ENCODE results near the gene DNER. TPM values are rescaled to one million over a fixed set of nuclear protein-coding genes. Genes with fewer than 3 reads are reported as not detected.

Gene DNER
- polyA plus RNA-seq, 1 of the 3 experiments (the other 2 are of a cell fraction): 1.4 TPM

DNA sequence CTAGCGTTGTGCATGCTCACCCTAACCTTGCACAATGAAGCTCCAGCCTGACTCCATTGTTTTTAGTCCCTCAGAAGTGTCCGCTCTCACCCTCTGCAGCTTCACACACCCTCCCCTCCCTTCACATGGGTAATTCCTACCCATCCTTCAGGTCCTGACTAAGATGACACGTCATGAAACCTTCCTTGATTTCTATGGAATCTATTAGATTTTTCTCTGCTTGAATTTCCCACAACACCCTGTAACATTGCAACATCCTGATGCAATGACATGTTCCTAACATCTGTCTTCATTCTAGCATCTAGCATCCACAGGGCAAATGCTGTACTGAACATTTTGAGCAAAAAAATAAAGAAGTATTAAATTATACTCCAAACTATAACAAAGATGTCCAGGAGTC is 366.2 kb downstream of the DNER start:
- Histone ChIP-seq H3K4me3 (ENCODE audit: low read depth in 2 of 2, low read length in 1 of 2) (no peak overlapping the region), H3K36me3 (replicated peaks in 1 of 2; ENCODE audit: control insufficient read depth in 1 of 2, insufficient read depth in 2 of 2, low read length in 1 of 2) (no peaks in the 10 kb centered on the region), H3K4me1 (ENCODE audit: control insufficient read depth in 1 of 2, insufficient read depth in 2 of 2, low read depth in 1 of 2, low read length in 1 of 2) (no peaks in the 10 kb centered on the region; a peak in 1 of 4 replicates), H3K9me3 (no peaks in the 10 kb centered on the region), H3K27ac (ENCODE audit: low read depth in 2 of 2, low read length in 1 of 2) (no peak overlapping the region), H2AFZ (ENCODE audit: low read depth) (no peak overlapping the region), H4K20me1 (ENCODE audit: insufficient read depth) (no peaks in the 10 kb centered on the region), H3K9ac (no peak overlapping the region), H3F3A (replicated peaks; ENCODE audit: insufficient read depth) (no peaks in the 10 kb centered on the region), H3K79me2 (ENCODE audit: insufficient read depth) (no peaks in the 10 kb centered on the region), H3K4me2 (no peak overlapping the region), H3K27me3 (ENCODE audit: insufficient read depth) (no peaks in the 10 kb centered on the region), H3K9me2 (no peaks in the 10 kb centered on the region)
- 35% methylated on average over 3 of the region's 3 CpGs for WGBS (ENCODE audit: low lambda C conversion rate)
- CTCF ChIA-PET: interaction anchor here (0.7 kb wide), 1 partner anchor 118 kb away, joined by 3 read pairs; no protein-coding TSS in a partner anchor
- no peak for TF ChIP-seq FOXJ3 (CRISPR knock-in tag; IDR thresholded peaks at IDR 0.05)
- TF ChIP-seq, protein P1, sequence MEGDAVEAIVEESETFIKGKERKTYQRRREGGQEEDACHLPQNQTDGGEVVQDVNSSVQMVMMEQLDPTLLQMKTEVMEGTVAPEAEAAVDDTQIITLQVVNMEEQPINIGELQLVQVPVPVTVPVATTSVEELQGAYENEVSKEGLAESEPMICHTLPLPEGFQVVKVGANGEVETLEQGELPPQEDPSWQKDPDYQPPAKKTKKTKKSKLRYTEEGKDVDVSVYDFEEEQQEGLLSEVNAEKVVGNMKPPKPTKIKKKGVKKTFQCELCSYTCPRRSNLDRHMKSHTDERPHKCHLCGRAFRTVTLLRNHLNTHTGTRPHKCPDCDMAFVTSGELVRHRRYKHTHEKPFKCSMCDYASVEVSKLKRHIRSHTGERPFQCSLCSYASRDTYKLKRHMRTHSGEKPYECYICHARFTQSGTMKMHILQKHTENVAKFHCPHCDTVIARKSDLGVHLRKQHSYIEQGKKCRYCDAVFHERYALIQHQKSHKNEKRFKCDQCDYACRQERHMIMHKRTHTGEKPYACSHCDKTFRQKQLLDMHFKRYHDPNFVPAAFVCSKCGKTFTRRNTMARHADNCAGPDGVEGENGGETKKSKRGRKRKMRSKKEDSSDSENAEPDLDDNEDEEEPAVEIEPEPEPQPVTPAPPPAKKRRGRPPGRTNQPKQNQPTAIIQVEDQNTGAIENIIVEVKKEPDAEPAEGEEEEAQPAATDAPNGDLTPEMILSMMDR (IDR thresholded peaks at IDR 0.05): no peak
- TF ChIP-seq GABPA (IDR thresholded peaks at IDR 0.05; ENCODE audit: low read depth): no peak
- TF ChIP-seq, protein P2, sequence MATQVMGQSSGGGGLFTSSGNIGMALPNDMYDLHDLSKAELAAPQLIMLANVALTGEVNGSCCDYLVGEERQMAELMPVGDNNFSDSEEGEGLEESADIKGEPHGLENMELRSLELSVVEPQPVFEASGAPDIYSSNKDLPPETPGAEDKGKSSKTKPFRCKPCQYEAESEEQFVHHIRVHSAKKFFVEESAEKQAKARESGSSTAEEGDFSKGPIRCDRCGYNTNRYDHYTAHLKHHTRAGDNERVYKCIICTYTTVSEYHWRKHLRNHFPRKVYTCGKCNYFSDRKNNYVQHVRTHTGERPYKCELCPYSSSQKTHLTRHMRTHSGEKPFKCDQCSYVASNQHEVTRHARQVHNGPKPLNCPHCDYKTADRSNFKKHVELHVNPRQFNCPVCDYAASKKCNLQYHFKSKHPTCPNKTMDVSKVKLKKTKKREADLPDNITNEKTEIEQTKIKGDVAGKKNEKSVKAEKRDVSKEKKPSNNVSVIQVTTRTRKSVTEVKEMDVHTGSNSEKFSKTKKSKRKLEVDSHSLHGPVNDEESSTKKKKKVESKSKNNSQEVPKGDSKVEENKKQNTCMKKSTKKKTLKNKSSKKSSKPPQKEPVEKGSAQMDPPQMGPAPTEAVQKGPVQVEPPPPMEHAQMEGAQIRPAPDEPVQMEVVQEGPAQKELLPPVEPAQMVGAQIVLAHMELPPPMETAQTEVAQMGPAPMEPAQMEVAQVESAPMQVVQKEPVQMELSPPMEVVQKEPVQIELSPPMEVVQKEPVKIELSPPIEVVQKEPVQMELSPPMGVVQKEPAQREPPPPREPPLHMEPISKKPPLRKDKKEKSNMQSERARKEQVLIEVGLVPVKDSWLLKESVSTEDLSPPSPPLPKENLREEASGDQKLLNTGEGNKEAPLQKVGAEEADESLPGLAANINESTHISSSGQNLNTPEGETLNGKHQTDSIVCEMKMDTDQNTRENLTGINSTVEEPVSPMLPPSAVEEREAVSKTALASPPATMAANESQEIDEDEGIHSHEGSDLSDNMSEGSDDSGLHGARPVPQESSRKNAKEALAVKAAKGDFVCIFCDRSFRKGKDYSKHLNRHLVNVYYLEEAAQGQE (IDR thresholded peaks at IDR 0.05; ENCODE audit: low read depth, low read length): no peak
- TF ChIP-seq SMC3 (IDR thresholded peaks at IDR 0.05; ENCODE audit: low read depth, low read length): no peak
- no peak for TF ChIP-seq JUND (IDR thresholded peaks at IDR 0.05)
- TF ChIP-seq EP300 (IDR thresholded peaks at IDR 0.05; ENCODE audit: borderline replicate concordance in 1 of 2, low read depth in 1 of 2, low read length in 1 of 2): no peak
- TF ChIP-seq, protein P3, sequence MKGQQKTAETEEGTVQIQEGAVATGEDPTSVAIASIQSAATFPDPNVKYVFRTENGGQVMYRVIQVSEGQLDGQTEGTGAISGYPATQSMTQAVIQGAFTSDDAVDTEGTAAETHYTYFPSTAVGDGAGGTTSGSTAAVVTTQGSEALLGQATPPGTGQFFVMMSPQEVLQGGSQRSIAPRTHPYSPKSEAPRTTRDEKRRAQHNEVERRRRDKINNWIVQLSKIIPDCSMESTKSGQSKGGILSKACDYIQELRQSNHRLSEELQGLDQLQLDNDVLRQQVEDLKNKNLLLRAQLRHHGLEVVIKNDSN (IDR thresholded peaks at IDR 0.05; ENCODE audit: borderline replicate concordance, low read depth): no peak
- no peak for TF ChIP-seq GATA2 (CRISPR knock-in tag; IDR thresholded peaks at IDR 0.05)
- TF ChIP-seq SIN3A (IDR thresholded peaks at IDR 0.05; ENCODE audit: borderline replicate concordance, low read depth, low read length): no peak
- TF ChIP-seq FOSL2 (IDR thresholded peaks at IDR 0.05; ENCODE audit: borderline replicate concordance, low read depth): no peak
- TF ChIP-seq, protein P4, sequence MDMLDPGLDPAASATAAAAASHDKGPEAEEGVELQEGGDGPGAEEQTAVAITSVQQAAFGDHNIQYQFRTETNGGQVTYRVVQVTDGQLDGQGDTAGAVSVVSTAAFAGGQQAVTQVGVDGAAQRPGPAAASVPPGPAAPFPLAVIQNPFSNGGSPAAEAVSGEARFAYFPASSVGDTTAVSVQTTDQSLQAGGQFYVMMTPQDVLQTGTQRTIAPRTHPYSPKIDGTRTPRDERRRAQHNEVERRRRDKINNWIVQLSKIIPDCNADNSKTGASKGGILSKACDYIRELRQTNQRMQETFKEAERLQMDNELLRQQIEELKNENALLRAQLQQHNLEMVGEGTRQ (IDR thresholded peaks at IDR 0.05; ENCODE audit: borderline replicate concordance, low read depth, low read length): no peak
- TF ChIP-seq, protein P5, sequence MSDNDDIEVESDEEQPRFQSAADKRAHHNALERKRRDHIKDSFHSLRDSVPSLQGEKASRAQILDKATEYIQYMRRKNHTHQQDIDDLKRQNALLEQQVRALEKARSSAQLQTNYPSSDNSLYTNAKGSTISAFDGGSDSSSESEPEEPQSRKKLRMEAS (IDR thresholded peaks at IDR 0.05; ENCODE audit: low read depth): no peak
- TF ChIP-seq RAD21 (IDR thresholded peaks at IDR 0.05; ENCODE audit: low read length): no peak
- no peak for TF ChIP-seq POLR2AphosphoS5 (IDR thresholded peaks at IDR 0.05; ENCODE audit: low read depth, low read length)
- POLR2A ChIA-PET: no interaction called here
- DNase-seq: no peak
